Measurements from ENCODE around the gene ADAMTS2. TPM values are rescaled to one million over a fixed set of nuclear protein-coding genes. Genes with fewer than 3 reads are reported as not detected.

Gene ADAMTS2
- total RNA-seq, 2 experiments from 2014 or later: not detected

GRCh38 chr5:179240561-179240960, 104.7 kb downstream of the ADAMTS2 start:
- Histone ChIP-seq H3K4me1 (ENCODE audit: insufficient read depth, low read length) (no peaks in the 10 kb centered on the region), H3K36me3 (ENCODE audit: insufficient read depth, low read length) (no peaks in the 10 kb centered on the region), H3K27ac (ENCODE audit: low read depth in 1 of 2, low read length in 2 of 2) (no peak overlapping the region), H3K27me3 (ENCODE audit: control insufficient read depth in 1 of 2, insufficient read depth in 2 of 2, low read length in 2 of 2) (peaks cover 0 to 4% of the 10 kb centered on the region in 2 experiments), H3K9me3 (ENCODE audit: control insufficient read depth in 1 of 2, insufficient read depth in 1 of 2, low read length in 2 of 2) (peaks cover 0 to 34% of the 10 kb centered on the region in 2 experiments), H3K4me3 (ENCODE audit: low read length) (no peak overlapping the region)
- Mint-ChIP-seq H3K4me3 (no peak overlapping the region), H3K27ac (no peak overlapping the region), H3K9me3 (no peaks in the 10 kb centered on the region), H3K4me1 (ENCODE audit: low read depth) (no peaks in the 10 kb centered on the region), H3K27me3 (peaks cover 42% of the 10 kb centered on the region), H3K36me3 (ENCODE audit: low read depth) (no peaks in the 10 kb centered on the region)
- intact Hi-C loops (cut with DNase I, micrococcal nuclease): no loop called here
- POLR2A ChIA-PET: no interaction called here
- no peak for TF ChIP-seq CTCF (IDR thresholded peaks at IDR 0.05)
- CTCF ChIA-PET: no interaction called here
- ATAC-seq (ENCODE audit: poor library complexity) (no peak), DNase-seq (peak in 1 of 14 experiments; percentile 5)

DNA sequence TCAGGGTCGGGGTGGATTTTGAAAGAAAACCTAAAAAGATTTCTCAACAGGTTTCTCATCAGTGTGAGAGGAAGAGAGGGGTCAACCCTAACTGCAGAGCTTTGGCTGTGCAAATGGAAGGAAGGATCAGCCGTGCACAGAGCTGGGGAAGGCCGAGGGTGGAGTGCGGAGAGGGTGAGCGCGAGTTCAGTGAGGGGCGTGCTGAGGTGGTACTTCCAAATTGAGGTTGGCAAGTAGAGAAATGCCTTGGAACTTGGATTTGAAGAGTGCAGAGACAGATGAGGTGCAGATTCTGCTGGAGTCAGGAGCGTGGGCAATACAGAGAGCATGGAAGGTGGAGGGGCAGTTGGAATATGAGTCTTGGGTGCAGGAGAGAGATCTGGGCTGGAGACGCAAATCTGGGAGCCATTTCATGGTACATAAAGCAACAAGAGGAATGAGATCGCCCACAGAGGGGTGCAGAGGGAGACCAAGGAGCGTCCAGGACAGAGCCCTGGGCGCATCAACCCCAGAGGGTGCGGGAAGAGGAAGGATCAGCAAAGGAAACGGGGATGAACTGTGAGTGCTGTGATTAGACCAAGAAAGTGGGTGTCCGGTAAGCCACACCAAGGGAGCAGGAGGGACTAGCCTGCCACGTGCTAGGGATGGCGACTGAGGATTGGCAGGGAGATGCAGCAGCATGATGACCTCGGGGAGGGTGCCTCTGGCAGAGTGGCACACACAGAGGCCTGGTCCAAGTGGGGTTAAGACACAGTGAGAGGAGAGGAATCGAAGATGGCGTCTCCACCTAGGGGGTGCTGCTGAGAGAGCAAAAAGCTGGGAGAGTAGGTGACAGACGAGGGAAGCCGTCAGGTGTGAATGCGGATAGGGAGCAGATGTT, 105.8 kb downstream of the ADAMTS2 start:
- Mint-ChIP-seq H3K4me1 (ENCODE audit: low read depth) (no peaks in the 10 kb centered on the region), H3K4me3 (no peak overlapping the region), H3K27ac (no peak overlapping the region), H3K36me3 (ENCODE audit: low read depth) (no peaks in the 10 kb centered on the region), H3K9me3 (no peaks in the 10 kb centered on the region), H3K27me3 (peaks cover 42% of the 10 kb centered on the region)
- CTCF ChIA-PET: no interaction called here
- intact Hi-C loops (cut with DNase I, micrococcal nuclease): no loop called here
- POLR2A ChIA-PET: no interaction called here
- H3K9me3 ChIP-seq (ENCODE audit: control insufficient read depth in 1 of 2, insufficient read depth in 1 of 2, low read length in 2 of 2): peaks cover 0 to 32% of the 10 kb centered on the region in 2 experiments
- no peak for ATAC-seq (ENCODE audit: poor library complexity)
- DNase-seq: peak in 1 of 14 experiments; percentile 12
- no peaks in the 10 kb centered on the region for H3K4me1 ChIP-seq (ENCODE audit: insufficient read depth, low read length)
- H3K27ac ChIP-seq (ENCODE audit: low read depth in 1 of 2, low read length in 2 of 2): no peak overlapping the region
- H3K36me3 ChIP-seq (ENCODE audit: insufficient read depth, low read length): no peaks in the 10 kb centered on the region
- no peak overlapping the region for H3K4me3 ChIP-seq (ENCODE audit: low read length)
- H3K27me3 ChIP-seq (ENCODE audit: control insufficient read depth in 1 of 2, insufficient read depth in 2 of 2, low read length in 2 of 2): peaks cover 0 to 4% of the 10 kb centered on the region in 2 experiments
- TF ChIP-seq CTCF (IDR thresholded peaks at IDR 0.05): no peak

DNA sequence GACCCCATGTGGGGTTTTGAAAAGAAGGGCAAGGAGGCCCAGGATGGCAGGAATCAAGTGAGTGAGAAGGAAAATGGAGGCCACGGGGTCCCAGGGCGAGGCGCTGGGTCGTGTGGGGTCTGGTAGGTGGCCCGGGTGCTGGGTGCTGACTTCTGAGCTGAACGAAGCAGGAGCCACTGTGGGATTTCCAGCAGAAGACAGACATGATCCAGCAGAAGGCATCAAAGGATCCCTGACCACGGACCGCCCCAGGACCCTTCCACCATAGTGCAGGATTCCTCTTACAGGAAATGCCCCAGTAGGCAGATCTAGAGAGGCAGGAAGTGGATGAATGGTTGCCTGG, 106.7 kb downstream of the ADAMTS2 start:
- DNase-seq (peak in 1 of 14 experiments; percentile 17), ATAC-seq (ENCODE audit: poor library complexity) (no peak)
- Histone ChIP-seq H3K36me3 (ENCODE audit: insufficient read depth, low read length) (no peaks in the 10 kb centered on the region), H3K27me3 (ENCODE audit: control insufficient read depth in 1 of 2, insufficient read depth in 2 of 2, low read length in 2 of 2) (peaks cover 0 to 4% of the 10 kb centered on the region in 2 experiments), H3K9me3 (ENCODE audit: control insufficient read depth in 1 of 2, insufficient read depth in 1 of 2, low read length in 2 of 2) (peaks cover 0 to 37% of the 10 kb centered on the region in 2 experiments), H3K4me1 (ENCODE audit: insufficient read depth, low read length) (no peaks in the 10 kb centered on the region), H3K4me3 (ENCODE audit: low read length) (no peak overlapping the region), H3K27ac (ENCODE audit: low read depth in 1 of 2, low read length in 2 of 2) (no peak overlapping the region)
- Mint-ChIP-seq H3K27me3 (peaks cover 42% of the 10 kb centered on the region), H3K9me3 (no peaks in the 10 kb centered on the region), H3K36me3 (ENCODE audit: low read depth) (no peaks in the 10 kb centered on the region), H3K4me1 (ENCODE audit: low read depth) (no peaks in the 10 kb centered on the region), H3K4me3 (no peak overlapping the region), H3K27ac (no peak overlapping the region)
- POLR2A ChIA-PET: no interaction called here
- TF ChIP-seq CTCF (IDR thresholded peaks at IDR 0.05): no peak
- intact Hi-C loops (cut with DNase I, micrococcal nuclease): no loop called here
- CTCF ChIA-PET: no interaction called here
